Measurements from ENCODE around the gene XIRP2. TPM values are rescaled to one million over a fixed set of nuclear protein-coding genes. Genes with fewer than 3 reads are reported as not detected.

The XIRP2 gene
- total and polyA plus RNA-seq, 2 of the 8 experiments (the other 6 are each of a cell fraction or from before 2014, with no cell fraction given), result 0.11 TPM; not detected in 1

DNA sequence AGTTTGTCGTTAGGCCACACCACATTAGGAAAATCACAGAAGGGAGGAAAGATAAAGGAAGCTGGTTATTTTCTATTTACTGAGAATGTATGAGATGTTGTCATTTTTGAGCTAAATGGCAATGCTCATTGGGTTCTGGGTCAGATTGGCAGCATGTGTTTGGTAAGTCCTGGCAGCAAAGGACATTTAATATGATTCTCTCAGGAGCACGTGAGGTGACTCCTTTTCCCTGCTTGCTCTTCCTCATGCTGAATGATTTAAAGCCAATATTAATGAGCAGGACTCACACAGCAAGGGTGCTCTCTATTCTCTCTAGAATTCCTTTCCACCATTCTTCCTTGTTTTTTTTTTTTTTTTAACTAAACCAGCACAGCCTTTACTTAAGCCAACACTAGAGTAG lies 298.2 kb downstream of the XIRP2 start (continued):
- no peak for TF ChIP-seq ATF3 (IDR thresholded peaks at IDR 0.05; ENCODE audit: insufficient read depth, low read depth, low read length)

Measured in H1 (cell line).